Right renal cortex interstitium (tissue), 3 donors: ENCODE data around the gene PMPCB. TPM values are rescaled to one million over a fixed set of nuclear protein-coding genes. Genes with fewer than 3 reads are reported as not detected.

Experiments used
- DNase-seq, 3 donors: peaks; one replicate each; pipeline ENCODE4 v3.0.0-alpha.2; 2013; ENCODE audit warnings: low read depth in 3 of 3, low spot score in 2 of 3
- polyA plus RNA-seq, 3 donors: library from polyadenylated mRNA; unstranded; fragments of 120-200 nt; gene quantifications; one replicate each; pipeline ENCODE4 v1.2.1, GENCODE V29; 2013; ENCODE audit not compliant: insufficient read length in 3 of 3

Gene PMPCB
- polyA plus RNA-seq, 3 donors: 109 to 122 (median 110) TPM

GRCh38 chr7:103317009-103317408 is 19.8 kb downstream of the PMPCB start:
- DNase-seq: no peak

GRCh38 chr7:103325744-103326143 is 28.5 kb downstream of the PMPCB start:
- no peak for DNase-seq

GRCh38 chr7:103336761-103337160 is 39.5 kb downstream of the PMPCB start:
- DNase-seq: no peak

GRCh38 chr7:103338864-103339263 is 41.6 kb downstream of the PMPCB start:
- no peak for DNase-seq

GRCh38 chr7:103341466-103341865 is 44.2 kb downstream of the PMPCB start:
- no peak for DNase-seq

- DNase-seq: no peak
Observed at GRCh38 chr7:103343332-103343731, 46.1 kb downstream of the PMPCB start.

- peak; percentile 23 to 27 (median 25) for DNase-seq
Observed at GRCh38 chr7:103343758-103344452, 46.7 kb downstream of the PMPCB start.

GRCh38 chr7:103344453-103345149 is 47.4 kb downstream of the PMPCB start, which contains the start of gene DNAJC2:
DNAJC2 (minus strand) TSS chr7:103344767; CDS start chr7:103344622, 145 bp downstream.
- DNase-seq: peak; percentile 75 to 85 (median 79)

- no peak for DNase-seq
Observed at GRCh38 chr7:103346396-103346795, 49.2 kb downstream of the PMPCB start.

GRCh38 chr7:103347507-103348267 is 50.5 kb downstream of the PMPCB start, which contains the start of gene PSMC2:
PSMC2 (plus strand) TSS chr7:103347643; CDS start chr7:103347712, 69 bp downstream.
- peak; percentile 90 to 93 (median 91) for DNase-seq

GRCh38 chr7:103348452-103348851 is 51.2 kb downstream of the PMPCB start:
- DNase-seq: no peak

- no peak for DNase-seq
Observed at GRCh38 chr7:103348959-103349358, 51.7 kb downstream of the PMPCB start.

- DNase-seq: no peak
Observed at GRCh38 chr7:103349805-103350204, 52.6 kb downstream of the PMPCB start.

Other genes with a start within 250 kb of the PMPCB start
- 1 to 10 TPM; 2.8 to 3.0 (median 2.9) TPM for gene FBXL13, start 222.6 kb upstream of the PMPCB start, polyA plus RNA-seq
- gene ARMC10, start 222.3 kb upstream of the PMPCB start, polyA plus RNA-seq: 10 to 100 TPM; 57.8 to 73.0 (median 65.5) TPM
- gene NAPEPLD, start 148.3 kb upstream of the PMPCB start, polyA plus RNA-seq: 10 to 100 TPM; 33.4 to 39.5 (median 38.8) TPM
- 10 to 100 TPM; 47.7 to 60.1 (median 52.7) TPM for gene DNAJC2, start 47.3 kb downstream of the PMPCB start, polyA plus RNA-seq
- gene PSMC2, start 50.2 kb downstream of the PMPCB start, polyA plus RNA-seq: 100 to 1,000 TPM; 127 to 130 (median 128) TPM
- gene SLC26A5, start 148.8 kb downstream of the PMPCB start, polyA plus RNA-seq: under 1 TPM in 1 of 3 donors, not detected in 2; 0.10 TPM